Right renal cortex interstitium (tissue), 3 donors: ENCODE data around the gene SEMA4A. TPM values are rescaled to one million over a fixed set of nuclear protein-coding genes. Genes with fewer than 3 reads are reported as not detected.
"Not testable (repeated sequence)": the region's sequence is repeated elsewhere in the genome, so short reads cannot be mapped to it uniquely, and the experiment has no call there.

Experiments used
- DNase-seq, 3 donors: peaks; one replicate each; pipeline ENCODE4 v3.0.0-alpha.2; 2013; ENCODE audit warnings: low read depth in 3 of 3, low spot score in 2 of 3
- polyA plus RNA-seq, 3 donors: library from polyadenylated mRNA; unstranded; fragments of 120-200 nt; gene quantifications; one replicate each; pipeline ENCODE4 v1.2.1, GENCODE V29; 2013; ENCODE audit not compliant: insufficient read length in 3 of 3

Gene SEMA4A
- polyA plus RNA-seq, 3 donors, result 14.8 to 19.9 (median 18.3) TPM

GRCh38 chr1:156190265-156190664, 36.9 kb downstream of the SEMA4A start:
- not testable (repeated sequence) for DNase-seq

DNA sequence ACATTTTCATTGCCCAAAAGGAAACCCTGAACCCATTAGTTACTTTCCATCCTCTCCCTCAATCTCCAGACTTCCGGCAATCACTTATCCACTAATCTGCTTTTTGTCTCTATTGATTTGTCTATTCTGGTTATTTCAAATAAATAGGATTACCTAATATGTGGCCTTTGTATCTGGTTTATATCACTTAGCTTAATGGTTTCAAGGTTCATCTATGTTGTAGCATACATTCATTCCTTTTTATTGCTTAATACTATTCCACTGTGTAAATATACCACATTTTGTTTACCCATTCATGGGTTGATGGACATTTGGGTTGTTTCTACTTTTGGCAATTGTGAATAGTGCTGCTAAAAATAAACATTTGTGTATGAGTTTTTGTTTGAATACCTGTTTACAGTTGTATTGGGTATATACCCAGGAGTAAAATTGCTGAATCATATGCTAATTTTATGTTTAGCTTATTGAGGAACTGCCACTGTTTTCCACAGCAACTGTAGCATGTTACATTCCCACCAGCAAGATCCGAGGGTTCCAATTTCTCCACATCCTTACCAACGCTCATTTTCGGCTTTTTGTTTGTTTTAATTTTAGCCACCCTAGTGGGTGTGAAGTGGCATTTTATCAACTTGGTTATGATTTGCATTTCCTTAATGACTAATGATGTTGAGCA, 38.0 kb downstream of the SEMA4A start:
- DNase-seq, result no peak

DNA sequence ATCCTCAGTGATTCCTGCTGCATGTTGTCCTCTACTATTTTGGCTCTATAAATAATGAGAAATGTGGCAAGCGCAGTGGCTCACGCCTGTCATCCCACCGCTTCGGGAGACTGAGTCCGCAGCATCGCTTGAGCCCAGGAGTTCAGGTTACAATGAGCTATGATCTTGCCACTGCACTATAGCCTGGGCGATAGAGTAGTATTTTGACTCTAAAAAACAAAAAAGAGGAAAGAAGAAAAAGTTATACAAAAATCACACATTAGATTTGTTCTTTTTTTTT, 39.8 kb downstream of the SEMA4A start:
- no peak for DNase-seq

DNA sequence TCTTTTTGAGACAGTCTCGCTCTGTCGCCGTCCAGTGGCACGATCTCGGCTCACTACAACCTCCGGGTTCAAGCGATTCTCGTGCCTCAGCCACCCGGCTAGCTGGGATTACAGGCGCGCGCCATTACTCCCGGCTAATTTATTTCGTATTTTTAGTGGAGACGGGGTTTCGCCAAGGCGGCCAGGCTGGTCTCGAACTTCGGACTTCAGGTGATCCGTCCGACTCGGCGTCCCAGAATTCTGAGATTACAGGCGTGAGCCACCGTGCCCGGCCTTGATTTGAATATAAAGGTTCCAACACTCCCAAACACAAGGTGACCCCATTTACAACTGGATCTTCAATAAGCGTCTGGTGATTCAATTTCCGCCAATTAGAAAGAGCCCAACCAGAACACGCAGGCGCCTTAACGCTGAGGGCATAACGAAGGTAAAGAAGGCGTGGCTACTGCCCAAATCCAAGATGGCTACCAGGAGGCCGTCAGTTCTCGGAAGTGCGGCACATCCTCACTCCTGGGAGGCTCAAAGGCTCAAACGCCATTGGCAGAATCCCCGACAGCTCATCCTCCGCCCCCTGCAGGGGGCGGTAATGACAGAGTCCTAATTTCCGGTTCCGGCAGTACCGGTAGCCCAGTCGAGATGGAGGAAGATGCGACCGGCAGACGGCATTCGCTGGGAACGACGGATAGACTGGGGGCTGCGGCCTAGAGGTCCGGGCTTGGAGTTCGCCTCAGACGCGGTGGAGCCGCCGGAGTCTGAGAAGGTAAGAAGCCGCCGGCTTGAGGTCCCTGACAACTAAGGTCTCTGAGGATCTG, 40.3 kb downstream of the SEMA4A start, which contains the start of gene SLC25A44:
Gene SLC25A44, plus strand, starts transcription at position 617 of the 812 bp plus-strand sequence. CDS start 5,744 bp downstream, outside the sequence.
- DNase-seq, result peak; percentile 98 to 99 (median 99)

GRCh38 chr1:156194300-156194652, 40.9 kb downstream of the SEMA4A start:
- no peak for DNase-seq

DNA sequence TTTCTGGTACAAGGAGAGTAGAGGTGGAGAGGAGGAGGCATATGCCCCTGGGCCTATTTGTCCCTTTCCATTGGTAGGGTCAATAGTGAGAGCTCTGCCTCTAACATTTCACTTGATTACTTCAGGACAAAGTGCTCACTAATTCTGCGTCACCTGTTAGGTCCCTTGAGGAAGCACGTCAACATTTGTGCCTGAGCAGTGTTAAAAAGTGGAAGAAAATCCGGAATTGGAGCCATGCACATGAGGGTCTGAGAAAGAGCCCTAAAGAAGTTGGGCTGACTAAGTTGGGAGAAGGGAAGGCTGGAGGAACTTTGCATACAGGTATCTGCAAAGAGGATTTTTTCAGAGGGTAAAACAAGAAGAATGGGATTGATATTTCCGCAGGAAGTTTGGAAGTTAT, 42.5 kb downstream of the SEMA4A start:
- no peak for DNase-seq

DNA sequence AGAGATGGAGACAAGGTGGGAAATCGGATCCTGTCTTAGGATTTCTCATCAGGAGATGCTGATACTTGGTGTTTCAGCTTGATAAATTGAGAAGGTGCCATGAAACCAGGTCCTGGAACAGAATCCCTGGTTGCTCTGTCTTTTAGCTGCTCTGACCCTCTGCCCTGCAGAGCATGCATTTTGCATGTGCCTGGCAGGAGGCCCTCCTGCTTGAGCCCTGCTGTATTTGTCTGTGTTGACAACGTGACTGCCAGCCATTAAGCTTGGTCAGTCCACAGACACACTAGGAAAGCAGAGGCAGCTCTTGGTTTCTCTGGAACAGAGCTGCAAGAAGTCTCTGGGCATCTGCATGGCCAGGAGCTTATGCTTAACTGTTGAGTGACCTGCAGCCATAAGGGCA, 43.1 kb downstream of the SEMA4A start:
- no peak for DNase-seq

GRCh38 chr1:156198831-156199349, 45.5 kb downstream of the SEMA4A start:
- DNase-seq, result no peak

DNA sequence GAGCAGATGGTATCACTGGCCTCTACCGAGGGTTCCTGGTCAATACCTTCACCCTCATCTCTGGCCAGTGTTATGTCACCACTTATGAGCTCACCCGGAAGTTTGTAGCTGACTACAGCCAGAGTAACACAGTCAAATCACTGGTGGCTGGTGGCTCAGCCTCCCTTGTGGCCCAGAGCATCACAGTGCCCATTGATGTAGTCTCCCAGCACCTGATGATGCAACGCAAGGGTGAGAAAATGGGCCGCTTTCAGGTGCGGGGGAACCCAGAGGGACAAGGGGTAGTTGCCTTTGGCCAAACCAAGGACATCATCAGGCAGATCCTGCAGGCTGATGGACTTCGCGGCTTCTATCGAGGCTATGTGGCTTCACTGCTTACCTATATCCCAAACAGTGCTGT, 46.7 kb downstream of the SEMA4A start:
- no peak for DNase-seq

DNA sequence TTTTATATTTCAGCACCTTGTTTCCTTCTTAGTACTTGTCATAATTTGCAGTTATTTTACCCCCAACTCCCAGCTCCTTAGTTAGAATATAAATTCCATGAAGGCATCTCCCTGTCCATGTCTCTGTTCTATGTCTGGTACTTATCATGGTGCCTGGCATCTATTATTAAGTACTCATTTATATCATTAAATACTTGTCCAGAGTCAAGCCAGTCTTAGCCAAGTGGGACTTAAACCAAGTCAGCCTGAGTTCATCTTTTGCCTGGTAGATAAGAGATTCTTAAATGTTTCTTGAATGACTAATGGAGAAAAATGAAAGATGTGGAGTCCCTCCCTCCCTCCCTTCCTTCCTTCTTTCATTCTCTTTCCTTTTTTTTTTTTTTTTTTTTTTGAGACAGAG, 49.9 kb downstream of the SEMA4A start:
- DNase-seq, result no peak

DNA sequence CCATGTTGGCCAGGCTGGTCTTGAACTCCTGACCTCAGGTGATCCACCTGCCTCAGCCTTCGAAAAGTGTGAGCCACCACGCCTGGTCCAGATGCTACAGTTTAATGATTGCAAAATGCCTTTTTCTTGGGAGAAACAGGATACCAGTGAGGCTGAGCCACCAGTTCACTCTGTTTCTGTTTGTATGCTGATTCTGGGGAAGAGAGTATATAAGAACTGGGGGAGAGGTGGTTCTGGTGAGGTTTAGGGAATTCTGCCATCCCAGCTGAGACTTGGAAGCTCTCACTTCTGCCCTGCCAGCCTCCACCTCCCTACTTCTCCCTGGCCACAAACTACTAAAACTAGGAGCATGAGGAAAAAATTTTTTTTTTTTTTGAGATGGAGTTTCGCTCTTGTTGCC, 51.3 kb downstream of the SEMA4A start:
- no peak for DNase-seq

DNA sequence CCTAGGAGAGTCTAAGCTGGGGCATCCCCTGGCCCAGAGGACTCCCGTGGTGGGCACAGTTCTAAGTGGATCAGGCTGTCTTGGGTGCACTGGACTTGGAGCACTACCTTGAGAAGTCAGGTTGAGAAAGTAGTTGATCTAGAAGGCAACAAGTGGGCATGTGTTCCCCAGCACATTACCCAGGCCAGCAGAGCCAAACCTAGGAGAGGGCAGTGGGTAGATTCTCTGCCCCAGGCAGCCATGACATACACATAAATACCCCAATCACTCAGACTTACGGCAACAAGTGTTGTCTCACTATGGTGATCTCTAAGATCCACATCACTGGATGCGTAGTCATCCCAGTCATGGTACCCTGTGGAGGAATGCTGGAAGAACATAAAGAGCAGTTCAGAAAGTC, 57.9 kb downstream of the SEMA4A start:
- DNase-seq, result no peak

GRCh38 chr1:156212130-156212529, 58.7 kb downstream of the SEMA4A start:
- DNase-seq, result no peak

DNA sequence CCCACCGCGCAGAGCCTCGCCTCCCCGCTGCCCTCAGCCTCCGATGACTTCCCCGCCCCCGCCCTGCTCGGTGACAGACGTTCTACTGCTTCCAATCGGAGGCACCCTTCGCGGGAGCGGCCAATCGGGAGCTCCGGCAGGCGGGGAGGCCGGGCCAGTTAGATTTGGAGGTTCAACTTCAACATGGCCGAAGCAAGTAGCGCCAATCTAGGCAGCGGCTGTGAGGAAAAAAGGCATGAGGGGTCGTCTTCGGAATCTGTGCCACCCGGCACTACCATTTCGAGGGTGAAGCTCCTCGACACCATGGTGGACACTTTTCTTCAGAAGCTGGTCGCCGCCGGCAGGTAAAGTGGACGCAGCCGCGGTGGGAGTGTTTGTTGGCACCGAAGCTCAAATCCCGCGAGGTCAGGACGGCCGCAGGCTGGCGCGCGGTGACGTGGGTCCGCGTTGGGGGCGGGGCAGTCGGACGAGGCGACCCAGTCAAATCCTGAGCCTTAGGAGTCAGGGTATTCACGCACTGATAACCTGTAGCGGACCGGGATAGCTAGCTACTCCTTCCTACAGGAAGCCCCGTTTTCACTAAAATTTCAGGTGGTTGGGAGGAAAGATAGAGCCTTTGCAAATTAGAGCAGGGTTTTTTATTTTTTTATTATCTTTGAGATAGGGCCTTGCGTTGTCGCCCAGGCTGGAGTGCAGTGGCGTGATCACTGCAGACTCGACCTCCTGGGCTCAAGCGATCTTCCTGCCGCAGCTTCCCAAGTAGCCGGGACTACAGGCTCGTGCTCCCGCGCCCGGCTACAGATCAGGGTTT, 59.7 kb downstream of the SEMA4A start, which contains the start of gene PMF1:
Gene PMF1, plus strand, starts transcription at position 175 of the 811 bp plus-strand sequence. Its CDS starts 9 bp downstream, at position 184.
- peak; percentile 92 to 95 (median 93) for DNase-seq

DNA sequence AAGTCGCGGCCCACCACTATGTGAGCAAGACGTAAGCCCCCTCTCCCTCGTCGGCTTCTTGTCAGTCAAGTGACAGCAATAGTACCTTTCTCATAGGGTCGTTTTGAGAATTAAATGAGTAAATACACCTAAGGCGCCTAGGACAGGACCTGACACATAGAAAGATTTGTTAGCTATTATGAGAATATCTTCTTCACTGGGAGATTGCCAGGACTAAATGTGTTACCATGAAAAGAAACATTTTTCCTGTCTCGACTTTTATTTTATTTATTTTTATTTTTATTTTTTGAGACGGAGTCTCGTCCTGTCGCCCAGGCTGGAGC, 60.2 kb downstream of the SEMA4A start:
- no peak for DNase-seq

DNA sequence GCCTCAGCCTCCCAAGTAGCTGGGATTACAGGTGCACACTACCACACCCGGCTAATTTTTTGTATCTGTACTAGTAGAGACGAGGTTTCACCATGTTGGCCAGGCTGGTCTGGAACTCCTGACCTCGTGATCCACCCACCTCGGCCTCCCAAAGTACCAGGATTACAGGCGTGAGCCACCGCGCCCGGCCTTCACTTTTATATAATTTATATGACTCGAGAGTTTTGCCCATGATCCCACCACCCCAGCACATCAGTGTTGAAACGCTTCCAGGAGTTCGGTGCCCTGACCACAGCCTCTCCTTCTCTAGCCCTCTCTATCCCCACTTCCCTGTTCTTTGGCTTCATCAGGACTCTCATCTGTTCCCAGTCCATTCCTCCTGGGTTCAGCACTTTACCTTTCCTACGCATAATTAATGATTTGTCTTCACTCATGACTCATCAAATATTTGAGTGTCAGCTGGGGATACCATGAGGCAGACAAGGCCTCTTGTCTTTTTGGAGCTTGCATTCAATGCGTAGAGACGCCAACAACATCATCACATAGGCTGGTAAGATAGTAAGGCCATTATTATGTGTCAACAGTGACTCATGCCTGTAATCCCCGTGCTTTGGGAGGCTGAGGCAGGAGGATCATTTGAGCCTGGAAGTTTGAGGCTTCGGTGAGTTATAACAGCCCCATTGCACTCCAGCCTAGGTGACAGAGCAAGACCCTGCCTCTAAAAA, 60.8 kb downstream of the SEMA4A start:
- DNase-seq, result no peak

DNA sequence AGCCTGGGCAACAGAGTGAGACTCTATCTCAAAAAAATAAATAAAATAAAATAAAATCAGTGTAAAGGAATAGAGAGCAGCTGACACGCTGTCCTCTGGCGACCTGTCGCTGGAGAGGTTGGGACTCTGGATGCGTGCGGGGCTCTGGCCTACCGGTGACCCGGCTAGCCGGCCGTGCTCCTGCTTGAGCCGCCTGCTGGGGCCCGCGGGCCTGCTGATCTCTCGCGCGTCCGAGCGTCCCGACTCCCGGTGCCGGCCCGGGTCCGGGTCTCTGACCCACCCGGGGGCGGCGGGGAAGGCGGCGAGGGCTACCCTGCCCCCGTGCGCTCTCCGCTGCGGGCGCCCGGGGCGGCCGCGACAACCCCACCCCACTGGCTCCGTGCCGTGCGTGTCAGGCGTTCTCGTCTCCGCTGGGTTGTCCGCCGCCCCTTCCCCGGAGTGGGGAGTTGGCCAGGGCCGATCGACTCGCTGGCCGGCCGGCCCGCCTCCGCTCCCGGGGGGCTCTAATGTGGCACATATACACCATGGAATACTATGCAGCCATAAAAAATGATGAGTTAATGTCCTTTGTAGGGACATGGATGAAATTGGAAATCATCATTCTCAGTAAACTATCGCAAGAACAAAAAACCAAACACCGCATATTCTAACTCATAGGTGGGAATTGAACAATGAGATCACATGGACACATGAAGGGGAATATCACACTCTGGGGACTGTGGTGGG, 63.1 kb downstream of the SEMA4A start:
- not testable (repeated sequence) for DNase-seq

GRCh38 chr1:156217871-156218270, 64.5 kb downstream of the SEMA4A start:
- no peak for DNase-seq

DNA sequence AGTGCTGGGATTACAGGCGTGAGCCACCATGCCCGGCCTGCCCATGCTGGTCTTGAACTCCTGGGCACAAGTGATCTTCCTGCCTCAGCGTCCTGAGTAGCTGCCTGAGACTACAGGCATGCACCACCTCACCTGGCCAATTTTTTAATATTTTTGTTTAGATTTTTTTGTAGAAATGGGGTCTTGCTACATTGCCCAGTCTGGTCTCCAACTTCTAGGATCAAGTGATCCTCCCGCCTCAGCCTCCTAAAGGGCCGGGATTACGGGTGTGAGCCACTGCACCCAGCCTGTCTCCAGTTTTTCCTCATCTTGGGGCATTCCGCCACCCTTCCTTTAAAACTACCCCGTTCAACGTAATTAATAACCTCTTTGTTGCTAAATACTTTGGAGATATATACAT, 66.8 kb downstream of the SEMA4A start:
- DNase-seq, result no peak
